CD14-positive monocyte (primary cell): ENCODE measurements around the gene FAHD2A. TPM values are rescaled to one million over a fixed set of nuclear protein-coding genes. Genes with fewer than 3 reads are reported as not detected.
A peak's percentile ranks its signal among the peaks of the same experiment; 100 is the strongest.

ENCODE experiments used
- DNase-seq, 3 donors: peaks; one replicate each; pipeline ENCODE4 v3.0.0-alpha.2; 2011 to 2022
- H2AFZ ChIP-seq: 2 replicates; pipeline ENCODE4 v1.6.0; 2012; ENCODE audit warnings: mild to moderate bottlenecking, low read depth, low read length, inconsistent platforms; ENCODE audit not compliant: insufficient read depth, poor library complexity, severe bottlenecking
- H3K27ac ChIP-seq, 2 donors: 1 replicate in 1 of 2; 2 replicates in 1 of 2; pipeline ENCODE4 v1.5.1; 2012 to 2013; ENCODE audit warnings: low read length in 2 of 2, control low read depth in 1 of 2, inconsistent platforms in 1 of 2, low read depth in 1 of 2, mild to moderate bottlenecking in 1 of 2
- H3K27me3 ChIP-seq, 2 donors: one replicate each; pipeline versions ENCODE4 v1.6.0 to v1.6.1; 2011 to 2013; ENCODE audit warnings: low read length in 2 of 2; ENCODE audit not compliant: control insufficient read depth in 2 of 2, insufficient read depth in 2 of 2
- H3K36me3 ChIP-seq, 2 donors: replicated peaks in 1 of 2; 1 replicate in 1 of 2; 2 replicates in 1 of 2; pipeline versions ENCODE4 v1.5.1 to v1.6.1; 2012 to 2013; ENCODE audit warnings: low read length in 2 of 2, control low read depth in 1 of 2, inconsistent platforms in 1 of 2, mild to moderate bottlenecking in 1 of 2; ENCODE audit not compliant: insufficient read depth in 2 of 2, control insufficient read depth in 1 of 2
- H3K4me1 ChIP-seq, 2 donors: 1 replicate in 1 of 2; 2 replicates in 1 of 2; pipeline versions ENCODE4 v1.5.1 to v1.6.1; 2012 to 2013; ENCODE audit warnings: low read length in 2 of 2, control low read depth in 1 of 2, inconsistent platforms in 1 of 2, mild to moderate bottlenecking in 1 of 2, moderate library complexity in 1 of 2; ENCODE audit not compliant: insufficient read depth in 2 of 2, control insufficient read depth in 1 of 2
- H3K4me2 ChIP-seq: replicated peaks from 2 replicates; pipeline ENCODE3; 2012; ENCODE audit warnings: low read length, moderate library complexity, mild to moderate bottlenecking; ENCODE audit not compliant: poor library complexity, severe bottlenecking; ENCODE audit errors: extremely low read depth
- H3K4me3 ChIP-seq, 3 experiments: fragments of 200-600 bp in 1 of 3; sonication (generic) in 1 of 3; replicated peaks in 1 of 3; 1 replicate in 2 of 3; 2 replicates in 1 of 3; pipeline ENCODE4 v1.5.1; 2011 to 2013; ENCODE audit warnings: low read length in 3 of 3, mild to moderate bottlenecking in 3 of 3, control low read depth in 2 of 3, low read depth in 2 of 3, inconsistent platforms in 1 of 3, moderate library complexity in 1 of 3
- H3K79me2 ChIP-seq: 2 replicates; pipeline ENCODE4 v1.6.0; 2012; ENCODE audit warnings: mild to moderate bottlenecking, control low read depth, inconsistent platforms, low read length, moderate library complexity; ENCODE audit not compliant: insufficient read depth
- H3K9ac ChIP-seq: 2 replicates; pipeline ENCODE4 v1.6.0; 2017; ENCODE audit warnings: low read length, mild to moderate bottlenecking; ENCODE audit not compliant: insufficient read depth, poor library complexity, severe bottlenecking
- H3K9me3 ChIP-seq, 2 donors: replicated peaks in 1 of 2; 1 replicate in 1 of 2; 2 replicates in 1 of 2; pipeline versions ENCODE4 v1.5.1 to v1.6.1; 2012 to 2013; ENCODE audit warnings: low read length in 2 of 2, control low read depth in 1 of 2; ENCODE audit not compliant: control insufficient read depth in 1 of 2, insufficient read depth in 1 of 2
- H4K20me1 ChIP-seq: 2 replicates; pipeline ENCODE4 v1.6.0; 2012; ENCODE audit warnings: mild to moderate bottlenecking, low read length, control low read depth, moderate library complexity; ENCODE audit not compliant: insufficient read depth
- H3K27ac Mint-ChIP-seq, 7 donors: one replicate each; pipeline ENCODE4 v1.8.0; 2020; ENCODE audit warnings: mild to moderate bottlenecking in 7 of 7, mixed read lengths in 7 of 7, moderate library complexity in 6 of 7, inconsistent platforms in 2 of 7
- H3K27me3 Mint-ChIP-seq, 3 donors: one replicate each; pipeline ENCODE4 v1.8.0; 2021 to 2022; ENCODE audit warnings: low read depth in 3 of 3, mild to moderate bottlenecking in 3 of 3, mixed read lengths in 3 of 3, moderate library complexity in 3 of 3, inconsistent platforms in 1 of 3
- H3K36me3 Mint-ChIP-seq, 2 donors: one replicate each; pipeline ENCODE4 v1.8.0; 2020; ENCODE audit warnings: mixed read lengths in 2 of 2, inconsistent platforms in 1 of 2, mild to moderate bottlenecking in 1 of 2
- H3K4me1 Mint-ChIP-seq: one replicate; pipeline ENCODE4 v1.8.0; 2020; ENCODE audit warnings: mild to moderate bottlenecking, mixed read lengths
- H3K4me3 Mint-ChIP-seq, 2 donors: one replicate each; pipeline ENCODE4 v1.8.0; 2020; ENCODE audit warnings: mild to moderate bottlenecking in 2 of 2, mixed read lengths in 2 of 2, moderate library complexity in 1 of 2
- H3K9me3 Mint-ChIP-seq, 7 donors: one replicate each; pipeline ENCODE4 v1.8.0; 2020 to 2022; ENCODE audit warnings: mixed read lengths in 7 of 7, mild to moderate bottlenecking in 6 of 7, moderate library complexity in 6 of 7, inconsistent platforms in 2 of 7
- CTCF ChIP-seq: fragments of 200-600 bp; IDR thresholded peaks from one replicate; pipeline ENCODE4 v1.8.0; 2022; ENCODE audit warnings: antibody characterized with exemption, mild to moderate bottlenecking
- WGBS: methylation state at CpG from one replicate; pipeline ENCODE4 v1.1.5; 2013; ENCODE audit warnings: missing lambda C conversion rate; ENCODE audit not compliant: insufficient coverage; 5-methylcytosine and 5-hydroxymethylcytosine counted together
- intact Hi-C, 2 donors: fragments of 100-400 bp; cut with micrococcal nuclease; formaldehyde crosslinking; loops; one replicate each; pipeline versions ENCODE4 v1.15.0 to v1.15.1; 2023
- polyA plus RNA-seq, 3 donors: library from polyadenylated mRNA; depleted of rRNA in 1 of 3; unstranded in 2 of 3; stranded (reverse) in 1 of 3; fragments of 300-500 nt in 2 of 3; fragments of >200 nt in 1 of 3; fragmentation: Illumina TruSeq in 2 of 3; gene quantifications; 1 replicate in 2 of 3; 2 replicates in 1 of 3; pipeline ENCODE4 v1.2.3, GENCODE V29; 2012 to 2021

The FAHD2A gene
- polyA plus RNA-seq, 3 donors = 9.7 to 17.1 (median 10.5) TPM

- H3K79me2 ChIP-seq = no peaks in the 10 kb centered on the region
- intact Hi-C loops = no loop called here
- H3K27me3 ChIP-seq = no peaks in the 10 kb centered on the region
- no peak overlapping the region for H3K4me3 ChIP-seq
- H3K9me3 ChIP-seq = no peaks in the 10 kb centered on the region
- no peaks in the 10 kb centered on the region for H3K36me3 ChIP-seq
- no peak overlapping the region for H3K9ac ChIP-seq
- H3K4me3 Mint-ChIP-seq = no peak overlapping the region
- H3K27ac ChIP-seq = no peak overlapping the region
- peaks cover 0 to 3% (median 0%) of the 10 kb centered on the region in 7 donors for H3K9me3 Mint-ChIP-seq
- peak overlapping the region in 1 of 7 donors; percentile 64 for H3K27ac Mint-ChIP-seq
- H4K20me1 ChIP-seq = no peaks in the 10 kb centered on the region
- H2AFZ ChIP-seq = no peak overlapping the region
- H3K4me1 ChIP-seq = no peaks in the 10 kb centered on the region
- DNase-seq = no peak
- H3K27me3 Mint-ChIP-seq = peaks cover 1 to 9% (median 6%) of the 10 kb centered on the region in 3 donors
- peaks cover 3% of the 10 kb centered on the region for H3K4me1 Mint-ChIP-seq
- H3K4me2 ChIP-seq = no peak overlapping the region
- 81% methylated on average over 5 of the region's 8 CpGs for WGBS
- H3K36me3 Mint-ChIP-seq = no peaks in the 10 kb centered on the region
- no peak for TF ChIP-seq CTCF
Measured at GRCh38 chr2:95391641-95392310, 10.7 kb upstream of the FAHD2A start.

DNA sequence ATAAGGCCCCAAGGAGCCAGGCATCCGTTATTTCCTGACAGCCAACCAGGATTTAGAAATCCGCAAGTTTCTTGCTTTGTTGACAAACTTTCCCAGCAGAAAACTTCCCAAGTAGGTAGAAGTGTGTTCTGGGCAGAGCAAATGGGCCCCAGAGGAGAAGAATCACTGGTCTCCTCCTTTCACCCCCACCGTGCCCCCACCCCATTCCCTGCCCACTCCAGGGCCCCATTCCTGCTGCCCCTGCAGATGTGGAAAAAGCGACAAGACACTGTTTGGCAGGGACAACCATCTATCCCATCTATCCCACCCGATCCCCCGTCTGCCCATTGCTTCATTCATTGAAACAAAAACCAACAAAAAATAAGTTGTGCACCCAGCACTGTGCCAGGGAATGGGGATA is 10.2 kb upstream of the FAHD2A start:
- Histone ChIP-seq H3K27me3 (no peaks in the 10 kb centered on the region), H3K4me3 (no peak overlapping the region), H3K4me1 (no peaks in the 10 kb centered on the region), H3K4me2 (no peak overlapping the region), H2AFZ (no peak overlapping the region), H3K36me3 (no peaks in the 10 kb centered on the region), H3K27ac (no peak overlapping the region), H4K20me1 (no peaks in the 10 kb centered on the region), H3K9ac (no peak overlapping the region), H3K9me3 (no peaks in the 10 kb centered on the region), H3K79me2 (no peaks in the 10 kb centered on the region)
- Mint-ChIP-seq H3K4me1 (peaks cover 3% of the 10 kb centered on the region), H3K36me3 (no peaks in the 10 kb centered on the region), H3K4me3 (no peak overlapping the region), H3K27ac (no peak overlapping the region), H3K27me3 (peaks cover 1 to 11% (median 6%) of the 10 kb centered on the region in 3 donors), H3K9me3 (peaks cover 0 to 3% (median 0%) of the 10 kb centered on the region in 7 donors)
- intact Hi-C loops = no loop called here
- no peak for DNase-seq
- no peak for TF ChIP-seq CTCF
- 86% methylated on average over 2 of the region's 6 CpGs for WGBS
